GM10248 (cell line): ENCODE measurements around the gene EGFR.

ENCODE experiments used
- CTCF ChIA-PET: fragments of 300-600 bp; sonication (Branson Sonifier 250); formaldehyde crosslinking; extraction: SDS; loops from one replicate; lab custom pipeline; 2021; ENCODE audit warnings: antibody characterized with exemption; lab: Yijun Ruan, JAX
- POLR2A ChIA-PET: fragments of 350-650 bp; sonication (Branson Sonifier 250); formaldehyde crosslinking; extraction: SDS; loops from one replicate; lab custom pipeline; 2020; ENCODE audit warnings: antibody characterized with exemption; lab: Yijun Ruan, JAX
- DNase-seq: peaks from one replicate; pipeline ENCODE4 v3.0.0; 2012; ENCODE audit errors: extremely low spot score
- TF ChIP-seq, protein P1 (sequence below): IDR thresholded peaks from 2 replicates; pipeline ENCODE4 v1.5.1; 2012; ENCODE audit warnings: mild to moderate bottlenecking, low read depth; ENCODE audit errors: extremely low read depth, missing control alignments, control extremely low read depth

The EGFR gene

DNA sequence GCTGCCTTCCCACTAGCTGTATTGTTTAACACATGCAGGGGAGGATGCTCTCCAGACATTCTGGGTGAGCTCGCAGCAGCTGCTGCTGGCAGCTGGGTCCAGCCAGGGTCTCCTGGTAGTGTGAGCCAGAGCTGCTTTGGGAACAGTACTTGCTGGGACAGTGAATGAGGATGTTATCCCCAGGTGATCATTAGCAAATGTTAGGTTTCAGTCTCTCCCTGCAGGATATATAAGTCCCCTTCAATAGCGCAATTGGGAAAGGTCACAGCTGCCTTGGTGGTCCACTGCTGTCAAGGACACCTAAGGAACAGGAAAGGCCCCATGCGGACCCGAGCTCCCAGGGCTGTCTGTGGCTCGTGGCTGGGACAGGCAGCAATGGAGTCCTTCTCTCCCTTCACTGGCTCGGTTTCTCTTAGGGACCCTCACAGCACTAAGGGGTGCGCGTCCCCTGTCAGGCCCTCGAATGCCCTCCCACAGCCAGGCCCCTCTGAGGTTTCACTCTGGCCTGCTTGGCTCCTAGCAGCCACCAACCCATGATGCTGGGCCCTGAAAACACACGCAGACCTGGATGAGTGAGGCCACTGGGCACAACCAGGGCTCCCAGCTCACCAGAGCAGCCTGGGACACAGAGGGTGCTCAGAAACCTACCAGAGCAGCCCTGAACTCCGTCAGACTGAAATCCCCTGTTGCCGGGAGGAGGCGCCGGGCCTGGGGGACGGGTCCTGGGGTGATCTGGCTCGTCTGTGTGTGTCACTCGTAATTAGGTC lies 173.3 kb downstream of the EGFR start:
- ChIA-PET CTCF (interaction anchor here (1.3 kb wide), 1 partner anchor 19 kb away, joined by 3 read pairs; no protein-coding TSS in a partner anchor), POLR2A (no interaction called here)
- TF ChIP-seq, protein P1, sequence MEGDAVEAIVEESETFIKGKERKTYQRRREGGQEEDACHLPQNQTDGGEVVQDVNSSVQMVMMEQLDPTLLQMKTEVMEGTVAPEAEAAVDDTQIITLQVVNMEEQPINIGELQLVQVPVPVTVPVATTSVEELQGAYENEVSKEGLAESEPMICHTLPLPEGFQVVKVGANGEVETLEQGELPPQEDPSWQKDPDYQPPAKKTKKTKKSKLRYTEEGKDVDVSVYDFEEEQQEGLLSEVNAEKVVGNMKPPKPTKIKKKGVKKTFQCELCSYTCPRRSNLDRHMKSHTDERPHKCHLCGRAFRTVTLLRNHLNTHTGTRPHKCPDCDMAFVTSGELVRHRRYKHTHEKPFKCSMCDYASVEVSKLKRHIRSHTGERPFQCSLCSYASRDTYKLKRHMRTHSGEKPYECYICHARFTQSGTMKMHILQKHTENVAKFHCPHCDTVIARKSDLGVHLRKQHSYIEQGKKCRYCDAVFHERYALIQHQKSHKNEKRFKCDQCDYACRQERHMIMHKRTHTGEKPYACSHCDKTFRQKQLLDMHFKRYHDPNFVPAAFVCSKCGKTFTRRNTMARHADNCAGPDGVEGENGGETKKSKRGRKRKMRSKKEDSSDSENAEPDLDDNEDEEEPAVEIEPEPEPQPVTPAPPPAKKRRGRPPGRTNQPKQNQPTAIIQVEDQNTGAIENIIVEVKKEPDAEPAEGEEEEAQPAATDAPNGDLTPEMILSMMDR: no peak
- no peak for DNase-seq

DNA sequence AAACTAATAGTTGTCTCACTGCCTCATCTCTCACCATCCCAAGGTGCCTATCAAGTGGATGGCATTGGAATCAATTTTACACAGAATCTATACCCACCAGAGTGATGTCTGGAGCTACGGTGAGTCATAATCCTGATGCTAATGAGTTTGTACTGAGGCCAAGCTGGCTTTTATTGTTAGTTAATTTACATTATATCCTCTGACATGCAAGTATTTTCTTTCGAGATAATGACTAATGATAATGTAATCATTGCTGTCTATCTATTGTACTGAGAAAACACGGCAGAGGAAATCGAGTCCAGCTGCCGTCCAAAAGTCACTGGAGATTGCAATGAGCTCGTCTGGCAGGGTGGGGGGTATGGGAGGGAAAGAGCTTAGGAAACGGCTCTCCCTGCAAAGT lies 173.9 kb downstream of the EGFR start:
- POLR2A ChIA-PET: no interaction called here
- TF ChIP-seq, protein P1: no peak
- CTCF ChIA-PET: interaction anchor here (1.3 kb wide), 1 partner anchor 18 kb away, joined by 3 read pairs; no protein-coding TSS in a partner anchor
- no peak for DNase-seq

DNA sequence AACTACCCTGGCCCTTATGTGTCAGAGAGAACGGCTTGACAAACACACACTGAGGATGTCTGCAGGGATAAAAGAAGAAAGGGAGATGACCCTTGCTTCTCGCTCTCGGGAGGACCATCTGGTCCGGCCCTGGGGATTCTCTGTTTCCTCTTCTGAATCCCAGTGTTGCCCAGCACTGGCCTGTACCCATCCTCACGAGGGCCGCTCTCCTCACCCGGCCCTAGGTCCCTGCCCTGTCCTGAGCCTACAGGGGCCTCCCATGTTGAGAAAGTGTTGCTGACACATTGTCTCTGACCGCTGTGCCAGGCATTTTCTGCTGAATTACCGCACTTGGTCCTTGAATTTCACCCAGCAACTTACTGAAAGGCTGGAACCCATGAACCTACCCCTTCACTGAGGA lies 174.4 kb downstream of the EGFR start:
- ChIA-PET POLR2A (no interaction called here), CTCF (interaction anchor here (1.3 kb wide), 1 partner anchor 17 kb away, joined by 3 read pairs; no protein-coding TSS in a partner anchor)
- TF ChIP-seq, protein P1: no peak
- no peak for DNase-seq

DNA sequence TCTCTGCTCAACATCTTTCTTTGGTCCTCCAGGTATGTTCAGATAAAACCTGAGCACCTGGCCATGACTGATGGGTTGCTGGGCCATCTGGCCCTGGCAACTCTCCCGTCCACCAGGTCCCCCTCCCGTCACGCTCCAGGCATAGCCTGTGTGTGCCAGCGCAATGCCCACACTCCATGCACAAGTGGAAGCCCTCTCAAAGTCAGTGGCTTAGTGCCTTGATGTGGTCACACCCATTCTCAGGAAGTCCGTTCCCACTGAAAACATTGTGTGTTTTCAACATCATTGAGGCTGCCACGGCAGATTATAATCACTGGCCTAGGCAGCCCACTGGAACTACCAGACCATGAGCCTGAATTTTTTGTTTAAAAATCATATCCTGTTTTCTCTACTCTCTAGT lies 175.7 kb downstream of the EGFR start:
- CTCF ChIA-PET: no interaction called here
- TF ChIP-seq, protein P1: no peak
- POLR2A ChIA-PET: no interaction called here

GRCh38 chr7:55198634-55199392 lies 180.0 kb downstream of the EGFR start:
- TF ChIP-seq, protein P1: no peak
- ChIA-PET POLR2A (no interaction called here), CTCF (no interaction called here)
- no peak for DNase-seq

More for the DNA sequence above, 175.7 kb downstream of the EGFR start:
- no peak for DNase-seq

DNA sequence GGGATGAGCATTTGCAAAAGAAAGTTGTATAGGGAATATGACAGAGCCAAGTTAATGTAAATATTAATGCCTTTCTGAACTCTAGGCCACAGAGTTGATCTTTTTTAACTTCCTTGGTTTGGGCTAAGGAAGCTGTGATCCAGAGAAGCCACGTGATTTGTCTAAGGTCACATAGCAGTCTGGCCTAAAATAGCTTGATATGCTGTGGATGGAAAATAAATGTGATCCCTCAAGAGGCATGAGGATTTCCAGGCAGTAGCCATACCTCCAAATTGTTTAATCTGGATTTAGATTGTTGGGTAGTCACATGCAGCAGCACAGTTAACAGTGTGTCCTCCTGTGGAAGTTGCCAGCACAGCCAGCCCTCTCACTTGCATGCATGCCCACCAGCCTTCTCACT lies 180.6 kb downstream of the EGFR start:
- POLR2A ChIA-PET: no interaction called here

More for the DNA sequence above, 180.6 kb downstream of the EGFR start:
- TF ChIP-seq, protein P1: no peak
- no peak for DNase-seq
- CTCF ChIA-PET: no interaction called here
